LNCaP clone FGC (cell line): Measurements from ENCODE around the gene PTPRG.

Experiments
- DNase-seq: peaks from one replicate; pipeline ENCODE4 v3.0.0-alpha.2; 2011; ENCODE audit warnings: low read depth
- H3K4me3 ChIP-seq: 2 replicates; pipeline ENCODE4 v1.5.1; 2011; ENCODE audit warnings: mild to moderate bottlenecking, low read depth, low read length, control low read depth
- CTCF ChIP-seq: IDR thresholded peaks from 2 replicates; pipeline ENCODE4 v1.5.1; 2012; ENCODE audit warnings: mild to moderate bottlenecking; ENCODE audit not compliant: control insufficient read depth, insufficient read depth; ENCODE audit errors: extremely low read depth

Gene PTPRG

GRCh38 chr3:62145086-62145757 is 583.9 kb downstream of the PTPRG start:
- no peak for DNase-seq
- H3K4me3 ChIP-seq: no peak overlapping the region
- TF ChIP-seq CTCF: no peak

- DNase-seq: no peak
- no peak overlapping the region for H3K4me3 ChIP-seq
- TF ChIP-seq CTCF: no peak
These were observed 588.2 kb downstream of the PTPRG start for GRCh38 chr3:62149539-62149938.

GRCh38 chr3:62149962-62150361 is 588.6 kb downstream of the PTPRG start:
- TF ChIP-seq CTCF: no peak
- H3K4me3 ChIP-seq: no peak overlapping the region
- DNase-seq: no peak

- no peak for TF ChIP-seq CTCF
- DNase-seq: no peak
- H3K4me3 ChIP-seq: no peak overlapping the region
These were observed 590.2 kb downstream of the PTPRG start for GRCh38 chr3:62151591-62151990.

- no peak for TF ChIP-seq CTCF
- no peak overlapping the region for H3K4me3 ChIP-seq
- no peak for DNase-seq
These were observed 591.9 kb downstream of the PTPRG start for GRCh38 chr3:62153231-62153630.

- no peak overlapping the region for H3K4me3 ChIP-seq
- DNase-seq: no peak
- TF ChIP-seq CTCF: no peak
These were observed 593.2 kb downstream of the PTPRG start for GRCh38 chr3:62154457-62155148.
